Transverse colon (tissue), 4 donors: ENCODE data around the gene DNAJB4. TPM values are rescaled to one million over a fixed set of nuclear protein-coding genes. Genes with fewer than 3 reads are reported as not detected.
"Not testable (repeated sequence)": the region's sequence is repeated elsewhere in the genome, so short reads cannot be mapped to it uniquely, and the experiment has no call there.

Experiments
- DNase-seq: peaks from one replicate; pipeline ENCODE4 v3.0.0-alpha.2; 2019
- H3K27ac ChIP-seq, 4 donors: fragments of 200-600 bp; sonication (generic); 2 replicates each; pipeline ENCODE4 v1.5.1; 2016 to 2018; ENCODE audit warnings: inconsistent platforms in 4 of 4
- H3K27me3 ChIP-seq: fragments of 200-600 bp; sonication (generic); 2 replicates; pipeline ENCODE4 v1.5.1; 2017; ENCODE audit warnings: inconsistent platforms
- H3K36me3 ChIP-seq, 4 donors: fragments of 200-600 bp; sonication (generic); 2 replicates each; pipeline ENCODE4 v1.5.1; 2017 to 2019; ENCODE audit warnings: inconsistent platforms in 4 of 4
- H3K4me1 ChIP-seq, 4 donors: fragments of 200-600 bp; sonication (generic); 2 replicates each; pipeline ENCODE4 v1.5.1; 2017 to 2020; ENCODE audit warnings: inconsistent platforms in 4 of 4
- H3K4me3 ChIP-seq, 4 donors: fragments of 200-600 bp; sonication (generic); 1 replicate in 1 of 4; 2 replicates in 3 of 4; pipeline versions ENCODE4 v1.5.1 to v1.6.1; 2017 to 2019; ENCODE audit warnings: inconsistent platforms in 4 of 4
- H3K9me3 ChIP-seq, 2 donors: fragments of 200-600 bp; sonication (generic); 2 replicates each; pipeline ENCODE4 v1.5.1; 2017 to 2019; ENCODE audit warnings: inconsistent platforms in 2 of 2
- CTCF ChIP-seq, 5 experiments: fragments of 200-600 bp in 3 of 5; fragments of 450-650 bp in 2 of 5; sonication (generic) in 3 of 5; IDR thresholded peaks; 1 replicate in 2 of 5; 2 replicates in 3 of 5; pipeline ENCODE4 v1.5.1; 2016 to 2017; ENCODE audit warnings: antibody characterized with exemption in 5 of 5, inconsistent platforms in 3 of 5, mild to moderate bottlenecking in 2 of 5, moderate library complexity in 1 of 5
- EP300 ChIP-seq: sonication (generic); formaldehyde crosslinking; IDR thresholded peaks from one replicate; pipeline ENCODE4 v1.6.1; 2017; ENCODE audit warnings: antibody characterized with exemption, low read depth
- POLR2A ChIP-seq: fragments of 450-650 bp; IDR thresholded peaks from one replicate; pipeline ENCODE4 v1.6.1; 2016; ENCODE audit warnings: antibody characterized with exemption, mild to moderate bottlenecking, moderate library complexity
- POLR2AphosphoS5 ChIP-seq, 3 donors: sonication (generic); formaldehyde crosslinking; IDR thresholded peaks; one replicate each; pipeline ENCODE4 v1.6.1; 2016; ENCODE audit warnings: antibody characterized with exemption in 3 of 3
- WGBS, 2 donors: methylation state at CpG; one replicate each; pipeline ENCODE4 v1.1.5; 2018; ENCODE audit warnings: low coverage in 1 of 2; 5-methylcytosine and 5-hydroxymethylcytosine counted together
- in situ Hi-C, 4 donors: fragments of 200-750 bp; cut with MboI; loops; one replicate each; pipeline versions ENCODE4 v1.15.0 to v1.15.1; 2017; ENCODE audit warnings: low sequenced_read_pairs in 3 of 4, low pct_ligation_motif_present in 1 of 4, low pct_unique_long_range_greater_than_20kb in 1 of 4
- intact Hi-C: fragments of 100-400 bp; cut with DNase I; formaldehyde crosslinking; loops from one replicate; pipeline ENCODE4 v1.15.1; 2023; ENCODE audit warnings: low total_unique reads
- total RNA-seq, 4 donors: library from RNA; depleted of rRNA; stranded (reverse); fragments of >200 nt; gene quantifications; one replicate each; pipeline ENCODE4 v1.1.0, GENCODE V29; 2016

DNAJB4 gene
- total RNA-seq, 4 donors from 2014 or later = 4.0 to 30.2 (median 16.9) TPM

GRCh38 chr1:78019024-78019423 is 14.3 kb downstream of the DNAJB4 start:
- H3K4me1 ChIP-seq = no peaks in the 10 kb centered on the region
- H3K36me3 ChIP-seq = peaks cover 0 to 6% (median 1%) of the 10 kb centered on the region in 4 donors
- 100% methylated on average over 1 of the region's 1 CpG for whole genome bisulfite sequencing, 2 donors
- H3K27me3 ChIP-seq = no peaks in the 10 kb centered on the region
- H3K27ac ChIP-seq = no peak overlapping the region
- no peaks in the 10 kb centered on the region for H3K9me3 ChIP-seq
- no peak for DNase-seq
- in situ Hi-C loops (no loop called here), intact Hi-C loops (no loop called here)
- TF ChIP-seq POLR2AphosphoS5 (IDR thresholded peaks at IDR 0.05) (no peak), EP300 (no peak), POLR2A (no peak), CTCF (IDR thresholded peaks at IDR 0.05) (no peak)
- no peak overlapping the region for H3K4me3 ChIP-seq

GRCh38 chr1:78021134-78021533 is 16.4 kb downstream of the DNAJB4 start:
- intact Hi-C loops, H3K4me1 ChIP-seq, in situ Hi-C loops, H3K9me3 ChIP-seq, H3K27ac ChIP-seq, H3K27me3 ChIP-seq, H3K36me3 ChIP-seq, H3K4me3 ChIP-seq, DNase-seq: not testable (repeated sequence)
- 93 to 100% methylated on average over 1 to 4 of the region's 4 CpGs for WGBS, 2 donors

GRCh38 chr1:78029793-78030192 is 25.1 kb downstream of the DNAJB4 start:
- TF ChIP-seq EP300 (no peak), POLR2AphosphoS5 (IDR thresholded peaks at IDR 0.05) (no peak), POLR2A (no peak)
- H3K27ac ChIP-seq = no peak overlapping the region
- no peaks in the 10 kb centered on the region for H3K27me3 ChIP-seq
- in situ Hi-C loops (no loop called here), intact Hi-C loops (no loop called here)
- no peak for DNase-seq
- no peak overlapping the region for H3K4me3 ChIP-seq
- no peaks in the 10 kb centered on the region for H3K36me3 ChIP-seq
- 64 to 85% methylated on average over 4 of the region's 4 CpGs for WGBS, 2 donors
- no peaks in the 10 kb centered on the region for H3K9me3 ChIP-seq
- no peaks in the 10 kb centered on the region for H3K4me1 ChIP-seq

- no peak overlapping the region for H3K27ac ChIP-seq
These were observed 28.5 kb downstream of the DNAJB4 start for GRCh38 chr1:78032996-78033796.

GRCh38 chr1:78033797-78034172 is 29.0 kb downstream of the DNAJB4 start:
- no peak for TF ChIP-seq POLR2AphosphoS5 (IDR thresholded peaks at IDR 0.05)
- no peak for TF ChIP-seq CTCF (IDR thresholded peaks at IDR 0.05)
- no peak for TF ChIP-seq POLR2A
- no peak for TF ChIP-seq EP300
- Histone ChIP-seq H3K4me3 (no peak overlapping the region), H3K9me3 (no peaks in the 10 kb centered on the region), H3K27ac (no peak overlapping the region), H3K27me3 (no peaks in the 10 kb centered on the region), H3K4me1 (no peaks in the 10 kb centered on the region), H3K36me3 (no peaks in the 10 kb centered on the region)
- in situ Hi-C loops = no loop called here
- no peak for DNase-seq
- intact Hi-C loops = no loop called here
- WGBS, 2 donors = 89% methylated on average over 3 of the region's 3 CpGs; no CpG with 5 or more reads in 1 of the 2 donors

More at GRCh38 chr1:78032996-78033796, 28.5 kb downstream of the DNAJB4 start:
- no peak for DNase-seq
- H3K36me3 ChIP-seq = no peaks in the 10 kb centered on the region
- 72 to 92% methylated on average over 4 of the region's 4 CpGs for WGBS, 2 donors
- no peaks in the 10 kb centered on the region for H3K27me3 ChIP-seq
- no peaks in the 10 kb centered on the region for H3K4me1 ChIP-seq
- no peak for TF ChIP-seq POLR2AphosphoS5 (IDR thresholded peaks at IDR 0.05)
- TF ChIP-seq POLR2A = no peak
- TF ChIP-seq EP300 = no peak
- no peak for TF ChIP-seq CTCF (IDR thresholded peaks at IDR 0.05)
- in situ Hi-C loops (no loop called here), intact Hi-C loops (no loop called here)
- H3K4me3 ChIP-seq = no peak overlapping the region
- no peaks in the 10 kb centered on the region for H3K9me3 ChIP-seq
